ENCODE measurements around the gene GATB. TPM values are rescaled to one million over a fixed set of nuclear protein-coding genes. Genes with fewer than 3 reads are reported as not detected.

The GATB gene
- total RNA-seq, 1 donor from 2014 or later: 14.2 TPM

- Histone ChIP-seq H3K4me1 (no peaks in the 10 kb centered on the region), H3K9me3 (no peaks in the 10 kb centered on the region), H3K4me3 (no peak overlapping the region), H3K27me3 (ENCODE audit: low read depth) (no peaks in the 10 kb centered on the region), H3K27ac (no peak overlapping the region), H3K36me3 (no peaks in the 10 kb centered on the region)
- intact Hi-C loops (cut with DNase I): no loop called here
- TF ChIP-seq, protein P1, sequence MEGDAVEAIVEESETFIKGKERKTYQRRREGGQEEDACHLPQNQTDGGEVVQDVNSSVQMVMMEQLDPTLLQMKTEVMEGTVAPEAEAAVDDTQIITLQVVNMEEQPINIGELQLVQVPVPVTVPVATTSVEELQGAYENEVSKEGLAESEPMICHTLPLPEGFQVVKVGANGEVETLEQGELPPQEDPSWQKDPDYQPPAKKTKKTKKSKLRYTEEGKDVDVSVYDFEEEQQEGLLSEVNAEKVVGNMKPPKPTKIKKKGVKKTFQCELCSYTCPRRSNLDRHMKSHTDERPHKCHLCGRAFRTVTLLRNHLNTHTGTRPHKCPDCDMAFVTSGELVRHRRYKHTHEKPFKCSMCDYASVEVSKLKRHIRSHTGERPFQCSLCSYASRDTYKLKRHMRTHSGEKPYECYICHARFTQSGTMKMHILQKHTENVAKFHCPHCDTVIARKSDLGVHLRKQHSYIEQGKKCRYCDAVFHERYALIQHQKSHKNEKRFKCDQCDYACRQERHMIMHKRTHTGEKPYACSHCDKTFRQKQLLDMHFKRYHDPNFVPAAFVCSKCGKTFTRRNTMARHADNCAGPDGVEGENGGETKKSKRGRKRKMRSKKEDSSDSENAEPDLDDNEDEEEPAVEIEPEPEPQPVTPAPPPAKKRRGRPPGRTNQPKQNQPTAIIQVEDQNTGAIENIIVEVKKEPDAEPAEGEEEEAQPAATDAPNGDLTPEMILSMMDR (IDR thresholded peaks at IDR 0.05): no peak
- DNase-seq (no peak), ATAC-seq (no peak)
These were observed 43.5 kb downstream of the GATB start for GRCh38 chr4:151717314-151717713.

DNA sequence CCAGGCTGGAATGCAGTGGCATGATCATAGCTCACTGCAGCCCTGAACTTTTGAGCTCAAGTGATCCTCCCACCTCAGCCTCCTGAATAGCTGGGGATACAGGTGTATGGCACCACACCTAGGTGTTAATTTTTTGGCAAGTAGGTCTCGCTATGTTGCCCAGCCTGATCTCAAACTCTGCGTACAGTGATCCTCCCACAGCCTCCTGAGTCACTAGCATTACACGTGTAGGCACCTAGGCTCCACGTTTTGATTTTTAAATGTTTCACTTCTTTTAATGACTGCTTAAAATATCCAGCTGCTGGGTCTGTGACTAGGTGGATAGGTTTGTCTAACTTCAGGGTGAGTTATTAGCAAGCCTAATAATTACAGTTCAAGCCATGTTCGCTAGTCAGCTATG, 44.5 kb downstream of the GATB start:
- no peaks in the 10 kb centered on the region for H3K9me3 ChIP-seq
- DNase-seq: no peak
- no peaks in the 10 kb centered on the region for H3K36me3 ChIP-seq
- TF ChIP-seq, protein P1 (IDR thresholded peaks at IDR 0.05): no peak
- no peak overlapping the region for H3K27ac ChIP-seq
- no peaks in the 10 kb centered on the region for H3K4me1 ChIP-seq
- H3K27me3 ChIP-seq (ENCODE audit: low read depth): no peaks in the 10 kb centered on the region
- intact Hi-C loops (cut with DNase I): no loop called here
- no peak for ATAC-seq
- no peak overlapping the region for H3K4me3 ChIP-seq

DNA sequence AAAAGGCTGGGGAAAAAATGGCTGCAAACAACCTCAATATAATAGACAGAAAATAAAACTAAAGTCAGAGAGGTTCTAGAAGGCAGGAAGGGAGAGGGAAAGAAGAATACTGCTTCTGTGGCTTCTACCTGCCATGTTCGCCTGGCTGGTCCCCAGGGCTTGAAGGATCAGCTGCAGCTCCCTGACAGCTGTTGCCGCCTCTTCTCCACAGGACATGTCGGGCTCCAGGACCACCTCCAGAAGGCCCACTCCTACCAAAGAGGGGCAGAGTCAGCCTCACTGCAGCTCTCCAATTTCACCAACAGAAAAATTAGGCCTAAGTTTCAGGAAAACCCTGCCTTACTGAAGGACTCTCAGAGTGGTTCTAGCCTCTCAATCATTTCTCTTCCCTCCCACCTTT, 44.9 kb downstream of the GATB start:
- no peak for ATAC-seq
- TF ChIP-seq, protein P1 (IDR thresholded peaks at IDR 0.05): no peak
- H3K27ac ChIP-seq: no peak overlapping the region
- intact Hi-C loops (cut with DNase I): no loop called here
- DNase-seq: no peak
- no peaks in the 10 kb centered on the region for H3K36me3 ChIP-seq
- no peak overlapping the region for H3K4me3 ChIP-seq
- no peaks in the 10 kb centered on the region for H3K9me3 ChIP-seq
- H3K27me3 ChIP-seq (ENCODE audit: low read depth): no peaks in the 10 kb centered on the region
- H3K4me1 ChIP-seq: no peaks in the 10 kb centered on the region

GRCh38 chr4:151712777-151713176, 48.0 kb downstream of the GATB start:
- H3K36me3 ChIP-seq: peaks cover 7% of the 10 kb centered on the region
- intact Hi-C loops (cut with DNase I): no loop called here
- no peaks in the 10 kb centered on the region for H3K4me1 ChIP-seq
- no peak overlapping the region for H3K27ac ChIP-seq
- no peaks in the 10 kb centered on the region for H3K9me3 ChIP-seq
- TF ChIP-seq, protein P1 (IDR thresholded peaks at IDR 0.05): no peak
- DNase-seq (no peak), ATAC-seq (no peak)
- H3K4me3 ChIP-seq: no peak overlapping the region
- no peaks in the 10 kb centered on the region for H3K27me3 ChIP-seq (ENCODE audit: low read depth)

DNA sequence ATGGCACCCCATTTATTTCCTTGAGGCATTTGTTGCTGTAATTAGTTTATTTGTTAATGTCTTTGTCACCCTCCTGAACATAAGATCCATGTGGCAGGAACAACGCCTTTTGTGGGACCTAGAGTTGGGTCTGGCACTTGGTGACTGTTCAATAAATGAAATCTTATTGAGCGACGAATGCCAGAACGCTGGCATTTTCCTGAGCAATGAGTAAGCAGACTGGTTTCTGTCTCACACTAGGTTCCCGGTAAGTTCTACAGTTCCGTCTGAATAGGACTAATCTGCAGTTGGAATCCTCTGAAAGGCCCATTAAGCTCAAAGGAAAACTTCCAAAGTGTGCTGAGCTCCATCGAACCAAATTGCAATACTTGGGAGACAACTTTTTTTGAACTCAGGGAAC, 49.2 kb downstream of the GATB start:
- Histone ChIP-seq H3K27ac (no peak overlapping the region), H3K27me3 (ENCODE audit: low read depth) (no peaks in the 10 kb centered on the region), H3K4me3 (no peak overlapping the region), H3K36me3 (peaks cover 11% of the 10 kb centered on the region), H3K4me1 (no peaks in the 10 kb centered on the region), H3K9me3 (no peaks in the 10 kb centered on the region)
- DNase-seq (no peak), ATAC-seq (no peak)
- intact Hi-C loops (cut with DNase I): no loop called here
- TF ChIP-seq, protein P1 (IDR thresholded peaks at IDR 0.05): no peak

GRCh38 chr4:151709587-151709986, 51.2 kb downstream of the GATB start:
- no peak for DNase-seq
- H3K4me3 ChIP-seq: no peak overlapping the region
- no peaks in the 10 kb centered on the region for H3K27me3 ChIP-seq (ENCODE audit: low read depth)
- H3K9me3 ChIP-seq: no peaks in the 10 kb centered on the region
- no peak overlapping the region for H3K27ac ChIP-seq
- TF ChIP-seq, protein P1 (IDR thresholded peaks at IDR 0.05): no peak
- H3K36me3 ChIP-seq: peaks cover 11% of the 10 kb centered on the region
- ATAC-seq: no peak
- H3K4me1 ChIP-seq: no peaks in the 10 kb centered on the region
- intact Hi-C loops (cut with DNase I): no loop called here
